K562 (cell line): ENCODE measurements around the gene XPC. TPM values are rescaled to one million over a fixed set of nuclear protein-coding genes. Genes with fewer than 3 reads are reported as not detected.
A peak's percentile ranks its signal among the peaks of the same experiment; 100 is the strongest.

Source experiments
- ATAC-seq: fragments of 200-7000 bp; cut with Tn5 transposase; 3 replicates; pipeline ENCODE4 v1.9.1; 2020; ENCODE audit warnings: moderate library complexity
- BruUV-seq: library from RNA; stranded (reverse); fragments of 400-500 nt; replicated peaks from 2 replicates; lab custom pipeline; 2021; lab: Mats Ljungman, UMichigan
- CTCF ChIA-PET: fragments of 300-600 bp; formaldehyde crosslinking; extraction: SDS; loops from one replicate; lab custom pipeline; 2021; ENCODE audit warnings: low intra/inter-chr PET ratio; lab: Yijun Ruan, JAX
- POLR2A ChIA-PET: fragments of 300-600, 350-650 bp; sonication (Branson Sonifier 250); formaldehyde crosslinking; extraction: SDS; loops from one replicate; lab custom pipeline; 2021; ENCODE audit warnings: antibody characterized with exemption, inconsistent platforms; lab: Yijun Ruan, JAX
- DNase-seq, 4 experiments: peaks; one replicate each; pipeline versions ENCODE4 v3.0.0 to v3.0.0-alpha.2; 2011 to 2018; ENCODE audit warnings: low spot score in 3 of 4, mixed read lengths in 3 of 4; ENCODE audit errors: extremely low read depth in 1 of 4
- FAIRE-seq: peaks from 2 replicates; lab custom pipeline; 2011; peaks lifted over from hg19 to GRCh38; lab: Jason Lieb, UNC
- H2AFZ ChIP-seq: 2 replicates; pipeline ENCODE4 v1.6.0; 2011; ENCODE audit warnings: low read depth, low read length, control low read depth, inconsistent platforms
- H3K27ac ChIP-seq: fragments of 200-600 bp; 3 replicates; pipeline ENCODE4 v1.8.0; 2011; ENCODE audit warnings: low read depth, mild to moderate bottlenecking, control low read depth, inconsistent platforms, low read length, moderate library complexity, mixed read lengths; ENCODE audit errors: extremely low read depth
- H3K27me3 ChIP-seq, 2 experiments: fragments of 300-600 bp in 1 of 2; 2 replicates in 1 of 2; 3 replicates in 1 of 2; pipeline versions ENCODE4 v1.6.0 to v1.8.0; 2011; ENCODE audit warnings: inconsistent platforms in 2 of 2, low read length in 2 of 2, mild to moderate bottlenecking in 1 of 2, mixed read lengths in 1 of 2, moderate library complexity in 1 of 2; ENCODE audit not compliant: control insufficient read depth in 2 of 2, insufficient read depth in 2 of 2
- H3K36me3 ChIP-seq: fragments of 300-600 bp; 3 replicates; pipeline ENCODE4 v1.8.0; 2011; ENCODE audit warnings: mild to moderate bottlenecking, low read length, inconsistent platforms; ENCODE audit not compliant: control insufficient read depth, insufficient read depth
- H3K4me1 ChIP-seq, 2 experiments: fragments of 200-600 bp in 1 of 2; replicated peaks in 1 of 2; 2 replicates in 1 of 2; 3 replicates in 1 of 2; pipeline versions ENCODE4 v1.5.1 to v1.8.0; 2011; ENCODE audit warnings: inconsistent platforms in 2 of 2, low read length in 2 of 2, mild to moderate bottlenecking in 1 of 2, mixed read lengths in 1 of 2, moderate library complexity in 1 of 2; ENCODE audit not compliant: control insufficient read depth in 2 of 2, insufficient read depth in 2 of 2
- H3K4me2 ChIP-seq: 2 replicates; pipeline ENCODE4 v1.6.1; 2011; ENCODE audit warnings: low read length, control low read depth, inconsistent platforms, mixed read lengths; ENCODE audit not compliant: insufficient read depth
- H3K4me3 ChIP-seq: fragments of 200-600 bp; sonication (generic), shearing (Covaris generic); 2 replicates; pipeline ENCODE4 v1.5.1; 2016; ENCODE audit warnings: control low read depth, inconsistent platforms
- H3K79me2 ChIP-seq: fragments of 200-600 bp; 3 replicates; pipeline ENCODE4 v1.8.0; 2011; ENCODE audit warnings: low read length, inconsistent platforms; ENCODE audit not compliant: control insufficient read depth, insufficient read depth
- H3K9ac ChIP-seq, 2 experiments: 2 replicates each; pipeline versions ENCODE4 v1.6.0 to v1.6.1; 2011; ENCODE audit warnings: low read depth in 2 of 2, low read length in 2 of 2, control low read depth in 1 of 2, inconsistent platforms in 1 of 2, mild to moderate bottlenecking in 1 of 2, mixed read lengths in 1 of 2; ENCODE audit not compliant: insufficient read depth in 1 of 2
- H3K9me1 ChIP-seq: one replicate; pipeline ENCODE4 v1.6.0; 2011; ENCODE audit warnings: inconsistent platforms, mild to moderate bottlenecking, low read length, moderate library complexity; ENCODE audit not compliant: control insufficient read depth, insufficient read depth
- H3K9me3 ChIP-seq: replicated peaks from 2 replicates; pipeline ENCODE4 v1.5.1; 2011; ENCODE audit warnings: low read depth, low read length, inconsistent platforms; ENCODE audit not compliant: control insufficient read depth, insufficient read depth
- H4K20me1 ChIP-seq: replicated peaks from 2 replicates; pipeline ENCODE4 v1.6.1; 2011; ENCODE audit warnings: low read length, inconsistent platforms, mixed read lengths; ENCODE audit not compliant: control insufficient read depth, insufficient read depth
- CCNT2 ChIP-seq: IDR thresholded peaks from 2 replicates; pipeline ENCODE4 v1.6.1; 2011; ENCODE audit warnings: borderline replicate concordance, low read depth, mild to moderate bottlenecking, moderate library complexity, mixed read lengths, low read length; ENCODE audit not compliant: insufficient read length; ENCODE audit errors: extremely low read depth
- CEBPZ ChIP-seq: fragments of 150-350 bp; IDR thresholded peaks from 2 replicates; pipeline ENCODE4 v1.6.1; 2014; ENCODE audit warnings: low read depth, mild to moderate bottlenecking, low read length, borderline replicate concordance
- ELF1 ChIP-seq: fragments of 200-800 bp; sonication (Bioruptor generic); IDR thresholded peaks from 2 replicates; pipeline ENCODE4 v1.6.1; 2016; ENCODE audit warnings: missing genetic modification characterization, missing compliant biosample characterization
- FOXA3 ChIP-seq, 2 experiments: fragments of 450-650 bp in 1 of 2; sonication (generic) in 1 of 2; formaldehyde crosslinking; IDR thresholded peaks in 1 of 2; conservative IDR thresholded peaks in 1 of 2; 2 replicates each; pipeline versions ENCODE4 v1.4.0 to v1.8.0; 2020 to 2022; ENCODE audit warnings: mild to moderate bottlenecking in 2 of 2, missing genetic modification reagents in 1 of 2
- MYNN ChIP-seq, 2 experiments: sonication (generic); formaldehyde crosslinking in 1 of 2; IDR thresholded peaks; 2 replicates each; pipeline versions ENCODE4 v1.5.0 to v1.6.1; 2016 to 2020; ENCODE audit warnings: antibody characterized with exemption in 1 of 2, missing genetic modification reagents in 1 of 2
- NCOA2 ChIP-seq, 2 experiments: fragments of 450-650 bp; IDR thresholded peaks; 2 replicates each; pipeline ENCODE4 v1.6.1; 2018; ENCODE audit warnings: mild to moderate bottlenecking in 2 of 2, moderate library complexity in 1 of 2; ENCODE audit not compliant: partially characterized antibody in 2 of 2
- NELFE ChIP-seq: IDR thresholded peaks from 2 replicates; pipeline ENCODE4 v1.6.1; 2011; ENCODE audit warnings: mild to moderate bottlenecking; ENCODE audit not compliant: insufficient read depth, insufficient read length
- PATZ1 ChIP-seq: fragments of 250-450 bp; sonication (Bioruptor Pico); IDR thresholded peaks from 2 replicates; pipeline ENCODE4 v1.5.0; 2020; ENCODE audit warnings: mild to moderate bottlenecking, borderline replicate concordance
- U2AF1 ChIP-seq: fragments of 200-400 bp; formaldehyde crosslinking; optimal IDR thresholded peaks from 2 replicates; pipeline ENCODE3; 2017; ENCODE audit warnings: mild to moderate bottlenecking, low read depth, low read length, moderate library complexity
- ZNF121 ChIP-seq: sonication (generic); formaldehyde crosslinking; conservative IDR thresholded peaks from 2 replicates; pipeline ENCODE4 v1.8.0; 2022; ENCODE audit warnings: missing genetic modification reagents
- WGBS: fragments of 100-300 bp; shearing (Covaris generic); methylation state at CpG from one replicate; pipeline ENCODE4 v1.1.6; 2016; ENCODE audit warnings: low coverage, mixed read lengths; ENCODE audit not compliant: insufficient coverage; ENCODE audit errors: missing lambda C conversion rate; 5-methylcytosine and 5-hydroxymethylcytosine counted together
- in situ Hi-C: fragments of 300-500 bp; cut with MboI; formaldehyde crosslinking; loops from 4 replicates; pipeline ENCODE4 v1.15.0; 2018; ENCODE audit warnings: inconsistent platforms, mixed read lengths
- intact Hi-C: fragments of 100-400 bp; cut with micrococcal nuclease; formaldehyde crosslinking; loops from 2 replicates; pipeline ENCODE4 v1.14.2; 2022
- polyA plus RNA-seq, 8 experiments: library from polyadenylated mRNA; depleted of rRNA in 4 of 8; stranded (reverse) in 5 of 8; unstranded in 3 of 8; fragments of >200 nt; fragmentation: Nextera tagmentation in 2 of 8; fragmentation: Illumina TruSeq in 1 of 8; extraction: Ambion mirVana in 2 of 8; extraction: Trizol in 1 of 8; gene quantifications; 2 replicates each; pipeline versions ENCODE4 v1.2.1 to v1.2.3, GENCODE V29; 2011 to 2014; ENCODE audit warnings: inconsistent platforms in 1 of 8, missing spikeins in 1 of 8
- total RNA-seq, 7 experiments: library from RNA; depleted of rRNA in 6 of 7; stranded (reverse); fragments of >200 nt in 6 of 7; fragmentation: Illumina TruSeq in 2 of 7; extraction: Trizol in 2 of 7; gene quantifications; 2 replicates each; pipeline versions ENCODE4 v1.2.1 to v1.2.3, GENCODE V29; 2011 to 2021; ENCODE audit warnings: low replicate concordance in 1 of 7

Gene XPC
- total and polyA plus RNA-seq, 9 of the 15 experiments (the other 6 are each of a cell fraction or from before 2014, with no cell fraction given): 3.8 to 54.7 (median 41.3) TPM

GRCh38 chr3:14223595-14223994, 45.2 kb upstream of the XPC start (continued):
- TF ChIP-seq MYNN (IDR thresholded peaks at IDR 0.05) (peak; percentile 74; the same call in 1 of the 2 replicates), MYNN (CRISPR knock-in tag; IDR thresholded peaks at IDR 0.05) (no peak), FOXA3 (CRISPR knock-in tag; conservative IDR thresholded peaks at IDR 0.05 in 1 of 2, IDR thresholded peaks at IDR 0.05 in 1 of 2) (peak; percentile 62 to 93; a peak in 3 of 4 replicates)

- no peaks in the 10 kb centered on the region for H3K36me3 ChIP-seq
- no peaks in the 10 kb centered on the region for H3K9me1 ChIP-seq
- H3K27me3 ChIP-seq: no peaks in the 10 kb centered on the region
- H3K4me3 ChIP-seq: no peak overlapping the region
- no peaks in the 10 kb centered on the region for H4K20me1 ChIP-seq
- H3K27ac ChIP-seq: peak overlapping the region; percentile 62
- intact Hi-C loops (no loop called here), in situ Hi-C loops (no loop called here)
- peak overlapping the region; percentile 74 for H2AFZ ChIP-seq
- peak; percentile 67 for FAIRE-seq
- no TSS peak for BruUV-seq
- WGBS: 14% methylated on average over 3 of the region's 3 CpGs
- ChIA-PET POLR2A (interaction anchor here (0.6 to 3.5 kb wide), 6 partner anchors 8 to 167 kb away, joined by 3 to 22 read pairs (median 4); partner anchors contain the start of genes LSM3 and XPC), CTCF (no interaction called here)
- H3K4me2 ChIP-seq: peak overlapping the region; percentile 5; the same call in 1 of the 2 replicates
- peaks cover 13% of the 10 kb centered on the region for H3K9me3 ChIP-seq
- H3K79me2 ChIP-seq: no peaks in the 10 kb centered on the region
- DNase-seq: peak in 1 of 4 experiments; percentile 56
- peak overlapping the region in 1 of 2 experiments; percentile 38; a peak in 2 of 4 replicates for H3K9ac ChIP-seq
- ATAC-seq: peak; percentile 78
- H3K4me1 ChIP-seq: peaks cover 12 to 29% of the 10 kb centered on the region in 2 experiments; a peak in 4 of 5 replicates
- TF ChIP-seq PATZ1 (CRISPR knock-in tag) (peak; percentile 45; the same call in 1 of the 2 replicates), U2AF1 (no peak), ZNF121 (no peak), CCNT2 (no peak), ELF1 (no peak), NCOA2 (IDR thresholded peaks at IDR 0.05; ENCODE audit: partially characterized antibody in 2 of 2) (no peak), NELFE (no peak), CEBPZ (no peak)
Measured at GRCh38 chr3:14222900-14223594, 44.6 kb upstream of the XPC start.
